ENCODE data around the gene NSUN4. TPM values are rescaled to one million over a fixed set of nuclear protein-coding genes. Genes with fewer than 3 reads are reported as not detected.
A peak's percentile ranks its signal among the peaks of the same experiment; 100 is the strongest.

Gene NSUN4
- total RNA-seq, 1 experiment from 2014 or later, result 20.4 TPM

GRCh38 chr1:46315669-46316403, 24.8 kb upstream of the NSUN4 start:
- no peak for DNase-seq
- Mint-ChIP-seq H3K4me1 (peaks cover 10% of the 10 kb centered on the region in 2 experiments), H3K27ac (peak overlapping the region in 1 of 3 experiments; percentile 37; a peak in 2 of 7 replicates), H3K27me3 (ENCODE audit: low read depth) (no peaks in the 10 kb centered on the region), H3K9me3 (no peaks in the 10 kb centered on the region; a peak in 1 of 5 replicates), H3K4me3 (no peak overlapping the region), H3K36me3 (ENCODE audit: insufficient read depth in 1 of 3, low read depth in 3 of 3) (peaks cover 35 to 63% (median 51%) of the 10 kb centered on the region in 3 experiments; a peak in 6 of 7 replicates)
- Histone ChIP-seq H3K23me2 (ENCODE audit: insufficient read length, low read depth, low read length, poor library complexity, severe bottlenecking) (no peaks in the 10 kb centered on the region), H3K23ac (ENCODE audit: insufficient read length, low read depth, low read length) (no peak overlapping the region), H2AK5ac (ENCODE audit: insufficient read length, low read length) (no peak overlapping the region), H3K4ac (ENCODE audit: low read depth, low read length) (no peak overlapping the region), H2BK5ac (ENCODE audit: insufficient read length, low read length) (no peak overlapping the region), H3K27me3 (ENCODE audit: insufficient read depth, low read length) (no peaks in the 10 kb centered on the region), H4K8ac (replicated peaks; ENCODE audit: insufficient read length, low read depth, low read length) (no peak overlapping the region), H2BK120ac (ENCODE audit: low read depth, low read length, poor library complexity, severe bottlenecking) (no peak overlapping the region), H3K18ac (ENCODE audit: insufficient read length, low read depth, low read length) (no peak overlapping the region), H3T11ph (ENCODE audit: low read length) (no peak overlapping the region), H4K5ac (ENCODE audit: insufficient read length, low read depth, low read length) (no peak overlapping the region), H2BK12ac (ENCODE audit: insufficient read length, low read depth, low read length) (no peak overlapping the region), H3K14ac (ENCODE audit: insufficient read depth, low read length) (no peak overlapping the region), H4K91ac (ENCODE audit: insufficient read length, low read depth, low read length) (no peak overlapping the region), H3K4me1 (ENCODE audit: insufficient read depth, low read length) (no peaks in the 10 kb centered on the region), H3K9ac (ENCODE audit: extremely low read depth, insufficient read length, low read length) (no peak overlapping the region), H4K20me1 (ENCODE audit: control insufficient read depth, insufficient read depth, insufficient read length) (no peaks in the 10 kb centered on the region), H3K27ac (ENCODE audit: insufficient read length, low read depth, low read length) (no peak overlapping the region), H3K56ac (ENCODE audit: insufficient read length, low read depth, low read length) (no peak overlapping the region), H3K79me2 (ENCODE audit: insufficient read depth, low read length) (no peaks in the 10 kb centered on the region), H3K79me1 (ENCODE audit: insufficient read depth, low read depth, low read length, poor library complexity, severe bottlenecking) (peaks cover 6% of the 10 kb centered on the region), H3K9me3 (ENCODE audit: control insufficient read depth, low read depth, low read length) (no peaks in the 10 kb centered on the region), H2BK15ac (ENCODE audit: low read depth, low read length) (no peak overlapping the region), H3K4me2 (ENCODE audit: insufficient read depth, insufficient read length, low read length) (no peak overlapping the region), H2BK20ac (ENCODE audit: low read depth, low read length, poor library complexity, severe bottlenecking) (no peak overlapping the region), H2AFZ (ENCODE audit: low read length) (no peak overlapping the region)
- no peak for TF ChIP-seq CTCF (conservative IDR thresholded peaks at IDR 0.05)
- WGBS (ENCODE audit: extremely low coverage, insufficient read length, low lambda C conversion rate), result no CpG with 5 or more reads among the region's 3 CpGs
